IMR-90 (cell line): ENCODE measurements around the gene GPRC6A. TPM values are rescaled to one million over a fixed set of nuclear protein-coding genes. Genes with fewer than 3 reads are reported as not detected.

Experiments used
- polyA plus RNA-seq, 3 experiments: library from polyadenylated mRNA; depleted of rRNA; stranded (reverse); fragments of >200 nt; gene quantifications; 2 replicates each; pipeline ENCODE4 v1.2.3, GENCODE V29; 2012; ENCODE audit warnings: low replicate concordance in 1 of 3
- total RNA-seq: library from RNA; depleted of rRNA; stranded (reverse); fragments of >200 nt; gene quantifications from 2 replicates; pipeline ENCODE4 v1.2.3, GENCODE V29; 2012; rRNA removed

Gene GPRC6A
- total and polyA plus RNA-seq, 2 of the 4 experiments (the other 2 are of a cell fraction): not detected

Other genes starting within 250 kb of the GPRC6A start
- gene RSPH4A, start 212.6 kb downstream of the GPRC6A start, total RNA-seq: under 0.01 and 0.28 TPM in 2 replicates
- gene RSPH4A, start 212.6 kb downstream of the GPRC6A start, polyA plus RNA-seq (2012; rRNA removed): 0.10 and 0.19 TPM in 2 replicates
- 13.4 and 16.4 TPM in 2 replicates for gene ZUP1, start 160.3 kb downstream of the GPRC6A start, total RNA-seq
- 5.5 and 7.3 TPM in 2 replicates for gene ZUP1, start 160.3 kb downstream of the GPRC6A start, polyA plus RNA-seq (2012; rRNA removed)
- gene KPNA5, start 147.9 kb downstream of the GPRC6A start, total RNA-seq: 5.9 and 9.4 TPM in 2 replicates
- gene KPNA5, start 147.9 kb downstream of the GPRC6A start, polyA plus RNA-seq (2012; rRNA removed): 1.8 and 2.2 TPM in 2 replicates
- 3.2 and 3.6 TPM in 2 replicates for gene FAM162B, start 63.4 kb downstream of the GPRC6A start, total RNA-seq
- gene FAM162B, start 63.4 kb downstream of the GPRC6A start, polyA plus RNA-seq (2012; rRNA removed): 2.9 and 4.0 TPM in 2 replicates
- not detected in 2 replicates for gene RFX6, start 48.2 kb upstream of the GPRC6A start, total RNA-seq
- gene RFX6, start 48.2 kb upstream of the GPRC6A start, polyA plus RNA-seq (2012; rRNA removed): not detected in 2 replicates